ENCODE measurements around the gene GALNT10. TPM values are rescaled to one million over a fixed set of nuclear protein-coding genes. Genes with fewer than 3 reads are reported as not detected.

Gene GALNT10
- total RNA-seq, 1 experiment from 2014 or later = 22.9 TPM

- no peak for ATAC-seq
- Mint-ChIP-seq H3K4me3 (no peak overlapping the region), H3K9me3 (no peaks in the 10 kb centered on the region), H3K36me3 (no peaks in the 10 kb centered on the region), H3K27ac (no peak overlapping the region), H3K27me3 (ENCODE audit: low read depth) (peaks cover 37% of the 10 kb centered on the region), H3K4me1 (peaks cover 17% of the 10 kb centered on the region)
- DNase-seq (ENCODE audit: low spot score) = no peak
- POLR2A ChIA-PET = no interaction called here
- TF ChIP-seq ATF2 (CRISPR knock-in tag; IDR thresholded peaks at IDR 0.05; ENCODE audit: borderline replicate concordance, low read depth) = no peak
- no peak for TF ChIP-seq STAT6 (CRISPR knock-in tag; conservative IDR thresholded peaks at IDR 0.05; ENCODE audit: low read depth)
- no peak for TF ChIP-seq SP1 (CRISPR knock-in tag; conservative IDR thresholded peaks at IDR 0.05)
- no peak for TF ChIP-seq NFE2L1 (CRISPR knock-in tag; IDR thresholded peaks at IDR 0.05)
- no peak for TF ChIP-seq ATF1 (CRISPR knock-in tag; IDR thresholded peaks at IDR 0.05)
- no peak for TF ChIP-seq OVOL2 (CRISPR knock-in tag; IDR thresholded peaks at IDR 0.05; ENCODE audit: borderline replicate concordance)
- TF ChIP-seq ZBTB43 (CRISPR knock-in tag; IDR thresholded peaks at IDR 0.05) = no peak
- TF ChIP-seq ZNF317 (CRISPR knock-in tag; IDR thresholded peaks at IDR 0.05; ENCODE audit: borderline replicate concordance, low read depth) = no peak
- TF ChIP-seq GTF2I (CRISPR knock-in tag; conservative IDR thresholded peaks at IDR 0.05) = no peak
- no peak for TF ChIP-seq MAX (CRISPR knock-in tag; IDR thresholded peaks at IDR 0.05)
- no peak for TF ChIP-seq FOXP4 (CRISPR knock-in tag; IDR thresholded peaks at IDR 0.05)
- TF ChIP-seq HMGXB4 (CRISPR knock-in tag; IDR thresholded peaks at IDR 0.05) = no peak
- no peak for TF ChIP-seq NFYB (CRISPR knock-in tag; conservative IDR thresholded peaks at IDR 0.05; ENCODE audit: low read depth)
- TF ChIP-seq GRHL2 (CRISPR knock-in tag; IDR thresholded peaks at IDR 0.05; ENCODE audit: insufficient replicate concordance, severe bottlenecking) = no peak
- TF ChIP-seq EMX1 (CRISPR knock-in tag; IDR thresholded peaks at IDR 0.05) = no peak
- no peak for TF ChIP-seq NFATC4 (CRISPR knock-in tag; IDR thresholded peaks at IDR 0.05)
- no peak for TF ChIP-seq ZBTB21 (CRISPR knock-in tag; IDR thresholded peaks at IDR 0.05; ENCODE audit: borderline replicate concordance)
- TF ChIP-seq ZNF671 (CRISPR knock-in tag; IDR thresholded peaks at IDR 0.05) = no peak
- CTCF ChIA-PET = interaction anchor here (1.0 to 4.3 kb wide), 2 partner anchors 32 to 145 kb away, joined by 4 to 41 read pairs; no protein-coding TSS in a partner anchor
These were observed 273.9 kb downstream of the GALNT10 start for GRCh38 chr5:154464438-154464837.

Data from WTC11 (cell line).